ENCODE measurements around the gene PIP5K1C. TPM values are rescaled to one million over a fixed set of nuclear protein-coding genes. Genes with fewer than 3 reads are reported as not detected.

Gene PIP5K1C
- total RNA-seq, 6 experiments from 2014 or later = 73.8 to 95.6 (median 78.7) TPM

DNA sequence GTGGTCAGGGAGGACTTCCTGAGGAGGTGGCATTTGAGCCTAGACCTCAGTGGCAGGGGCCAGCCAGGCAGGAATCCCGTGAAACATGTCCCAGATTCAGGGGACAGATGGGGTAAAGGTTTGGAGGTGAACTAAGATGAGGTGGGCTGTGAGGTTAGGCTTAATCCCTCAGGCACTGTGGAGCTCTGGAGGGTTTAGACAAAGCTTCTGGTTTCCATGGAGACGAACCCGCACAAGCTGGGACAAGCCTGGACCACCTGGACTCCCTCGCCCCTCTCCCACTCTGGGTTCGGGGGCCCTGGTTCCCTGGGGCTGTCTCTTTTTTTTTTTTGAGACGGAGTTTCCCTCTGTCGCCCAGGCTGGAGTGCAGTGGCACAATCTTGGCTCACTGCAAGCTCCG is 23.6 kb upstream of the PIP5K1C start:
- H3K4me3 Mint-ChIP-seq = no peak overlapping the region
- no peaks in the 10 kb centered on the region for H3K9me3 Mint-ChIP-seq
- no peak overlapping the region for H3K27ac Mint-ChIP-seq
- H3K27me3 Mint-ChIP-seq (ENCODE audit: insufficient read depth) = peaks cover 18% of the 10 kb centered on the region; the same call in 1 of the 2 replicates
- DNase-seq = no peak
- peaks cover 4% of the 10 kb centered on the region; the same call in 1 of the 2 replicates for H3K4me1 Mint-ChIP-seq (ENCODE audit: low read depth)
- TF ChIP-seq, protein P1, sequence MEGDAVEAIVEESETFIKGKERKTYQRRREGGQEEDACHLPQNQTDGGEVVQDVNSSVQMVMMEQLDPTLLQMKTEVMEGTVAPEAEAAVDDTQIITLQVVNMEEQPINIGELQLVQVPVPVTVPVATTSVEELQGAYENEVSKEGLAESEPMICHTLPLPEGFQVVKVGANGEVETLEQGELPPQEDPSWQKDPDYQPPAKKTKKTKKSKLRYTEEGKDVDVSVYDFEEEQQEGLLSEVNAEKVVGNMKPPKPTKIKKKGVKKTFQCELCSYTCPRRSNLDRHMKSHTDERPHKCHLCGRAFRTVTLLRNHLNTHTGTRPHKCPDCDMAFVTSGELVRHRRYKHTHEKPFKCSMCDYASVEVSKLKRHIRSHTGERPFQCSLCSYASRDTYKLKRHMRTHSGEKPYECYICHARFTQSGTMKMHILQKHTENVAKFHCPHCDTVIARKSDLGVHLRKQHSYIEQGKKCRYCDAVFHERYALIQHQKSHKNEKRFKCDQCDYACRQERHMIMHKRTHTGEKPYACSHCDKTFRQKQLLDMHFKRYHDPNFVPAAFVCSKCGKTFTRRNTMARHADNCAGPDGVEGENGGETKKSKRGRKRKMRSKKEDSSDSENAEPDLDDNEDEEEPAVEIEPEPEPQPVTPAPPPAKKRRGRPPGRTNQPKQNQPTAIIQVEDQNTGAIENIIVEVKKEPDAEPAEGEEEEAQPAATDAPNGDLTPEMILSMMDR (IDR thresholded peaks at IDR 0.05) = no peak
- no peaks in the 10 kb centered on the region for H3K36me3 Mint-ChIP-seq (ENCODE audit: low read depth)

DNA sequence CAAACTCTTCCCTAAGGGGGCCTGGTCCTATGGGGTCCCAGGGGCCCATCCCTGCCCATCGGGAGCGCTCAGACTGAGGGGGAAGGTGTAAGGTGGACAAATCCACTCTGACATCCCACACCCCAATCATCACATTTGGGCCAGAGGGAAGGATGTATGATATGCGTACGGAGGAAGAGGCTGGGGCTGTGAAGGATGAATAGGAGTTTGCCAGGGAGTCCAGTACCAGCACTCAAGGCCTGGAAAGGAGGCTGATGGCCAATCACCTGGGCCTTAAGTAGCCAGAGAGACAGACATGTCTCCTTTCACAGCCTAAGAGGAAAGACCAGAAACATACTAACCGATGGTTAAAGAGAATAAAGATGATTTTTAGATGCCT is 22.8 kb upstream of the PIP5K1C start:
- no peak overlapping the region for H3K4me3 Mint-ChIP-seq
- peaks cover 18% of the 10 kb centered on the region; the same call in 1 of the 2 replicates for H3K27me3 Mint-ChIP-seq (ENCODE audit: insufficient read depth)

GRCh38 chr19:3722443-3723109 is 22.3 kb upstream of the PIP5K1C start:
- H3K27me3 Mint-ChIP-seq (ENCODE audit: insufficient read depth) = peaks cover 18% of the 10 kb centered on the region; the same call in 1 of the 2 replicates
- no peaks in the 10 kb centered on the region for H3K36me3 Mint-ChIP-seq (ENCODE audit: low read depth)
- H3K4me1 Mint-ChIP-seq (ENCODE audit: low read depth) = peaks cover 8% of the 10 kb centered on the region; the same call in 1 of the 2 replicates
- no peaks in the 10 kb centered on the region for H3K9me3 Mint-ChIP-seq
- no peak overlapping the region for H3K27ac Mint-ChIP-seq
- TF ChIP-seq, protein P1 (IDR thresholded peaks at IDR 0.05) = no peak
- no peak overlapping the region for H3K4me3 Mint-ChIP-seq
- no peak for DNase-seq

More for the DNA sequence above, 22.8 kb upstream of the PIP5K1C start:
- TF ChIP-seq, protein P1 (IDR thresholded peaks at IDR 0.05) = no peak
- Mint-ChIP-seq H3K27ac (no peak overlapping the region), H3K36me3 (ENCODE audit: low read depth) (no peaks in the 10 kb centered on the region), H3K9me3 (no peaks in the 10 kb centered on the region), H3K4me1 (ENCODE audit: low read depth) (peaks cover 8% of the 10 kb centered on the region; the same call in 1 of the 2 replicates)
- DNase-seq = no peak

GRCh38 chr19:3721887-3722442 is 21.7 kb upstream of the PIP5K1C start:
- no peak for DNase-seq
- H3K4me3 Mint-ChIP-seq = no peak overlapping the region
- H3K27me3 Mint-ChIP-seq (ENCODE audit: insufficient read depth) = peaks cover 18% of the 10 kb centered on the region; the same call in 1 of the 2 replicates
- H3K9me3 Mint-ChIP-seq = no peaks in the 10 kb centered on the region
- H3K36me3 Mint-ChIP-seq (ENCODE audit: low read depth) = no peaks in the 10 kb centered on the region
- H3K27ac Mint-ChIP-seq = no peak overlapping the region
- TF ChIP-seq, protein P1 (IDR thresholded peaks at IDR 0.05) = no peak
- peaks cover 8% of the 10 kb centered on the region; the same call in 1 of the 2 replicates for H3K4me1 Mint-ChIP-seq (ENCODE audit: low read depth)

DNA sequence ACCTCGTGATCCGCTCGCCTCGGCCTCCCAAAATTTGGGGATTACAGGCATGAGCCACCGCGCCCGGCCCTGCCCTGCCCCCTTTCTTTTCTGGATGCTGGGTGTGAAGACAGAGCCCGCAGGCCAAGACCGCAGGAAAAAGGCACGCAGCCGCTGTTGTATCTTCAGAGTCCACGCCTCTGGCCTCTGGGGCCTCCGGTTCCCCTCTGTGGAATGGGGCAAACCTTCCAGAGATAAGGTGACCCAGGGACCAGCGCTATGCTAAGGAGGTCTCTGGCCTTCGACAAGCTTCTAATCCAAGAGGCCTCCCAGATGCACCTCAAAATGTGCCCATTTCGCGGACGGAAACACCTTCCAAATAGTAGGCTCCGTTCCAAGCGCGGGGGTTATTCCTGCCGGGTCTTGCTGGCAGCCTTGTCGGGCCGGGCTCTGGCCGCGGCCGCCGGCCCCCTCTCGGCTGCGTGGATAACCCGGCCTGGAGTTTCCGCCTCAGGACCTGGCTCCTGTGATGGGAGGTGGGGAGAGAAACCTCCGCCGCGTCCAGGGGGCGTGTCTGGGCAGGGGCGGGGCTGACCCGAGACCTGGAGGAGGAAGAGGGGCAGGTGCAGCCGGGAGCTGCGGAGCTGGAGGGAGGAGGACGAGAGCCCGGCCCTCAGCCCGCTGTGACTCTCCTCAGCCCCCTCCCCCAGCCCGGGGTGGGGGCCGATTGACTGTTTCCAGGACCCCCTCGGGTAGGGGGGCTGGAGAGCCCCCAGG is 21.0 kb upstream of the PIP5K1C start:
- H3K27ac Mint-ChIP-seq = no peak overlapping the region
- TF ChIP-seq, protein P1 (IDR thresholded peaks at IDR 0.05) = no peak

More for the DNA sequence above, 21.0 kb upstream of the PIP5K1C start:
- H3K9me3 Mint-ChIP-seq = no peaks in the 10 kb centered on the region
- H3K27me3 Mint-ChIP-seq (ENCODE audit: insufficient read depth) = peaks cover 18% of the 10 kb centered on the region; the same call in 1 of the 2 replicates
- H3K4me3 Mint-ChIP-seq = no peak overlapping the region
- no peaks in the 10 kb centered on the region for H3K36me3 Mint-ChIP-seq (ENCODE audit: low read depth)
- H3K4me1 Mint-ChIP-seq (ENCODE audit: low read depth) = peaks cover 8% of the 10 kb centered on the region; the same call in 1 of the 2 replicates
- DNase-seq = peak; percentile 58
